NT2/D1 (cell line): ENCODE data around the gene WDR88.

Source experiments
- SUZ12 ChIP-seq: IDR thresholded peaks from 2 replicates; pipeline ENCODE4 v1.6.1; 2011; ENCODE audit not compliant: insufficient read length, insufficient read depth; ENCODE audit errors: extremely low read depth
- YY1 ChIP-seq: IDR thresholded peaks from 2 replicates; pipeline ENCODE4 v1.6.1; 2011; ENCODE audit not compliant: insufficient read length, insufficient read depth
- ZNF274 ChIP-seq: IDR thresholded peaks from 2 replicates; pipeline ENCODE4 v1.6.1; 2011; ENCODE audit warnings: mild to moderate bottlenecking, low read depth, low read length

DNA sequence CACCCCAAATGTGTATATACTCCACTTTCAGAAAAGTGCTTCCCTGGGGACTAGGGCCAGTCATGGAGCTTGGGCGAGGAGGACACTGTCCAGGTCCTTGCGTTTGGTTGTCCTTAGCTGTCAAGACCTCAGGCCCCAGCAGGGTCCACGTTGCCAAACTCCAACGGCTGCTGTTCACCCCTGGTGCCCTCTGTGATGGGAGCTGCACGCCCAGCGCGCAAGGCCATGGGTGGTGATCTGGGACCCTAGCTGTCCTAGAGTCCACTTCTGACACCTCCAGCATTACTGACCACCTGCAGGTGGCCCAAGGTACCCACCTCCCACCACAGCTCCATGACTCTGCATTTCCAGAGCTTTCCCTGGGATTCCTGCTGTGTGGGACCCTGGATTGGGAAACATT is 66.3 kb downstream of the WDR88 start:
- TF ChIP-seq YY1 (no peak), SUZ12 (no peak), ZNF274 (no peak)
